ENCODE measurements around the gene DNAJC4.
"Not testable (repeated sequence)": the region's sequence is repeated elsewhere in the genome, so short reads cannot be mapped to it uniquely, and the experiment has no call there.

Gene DNAJC4

GRCh38 chr11:64246621-64246870, 16.2 kb downstream of the DNAJC4 start:
- FAIRE-seq: not testable (repeated sequence)

DNA sequence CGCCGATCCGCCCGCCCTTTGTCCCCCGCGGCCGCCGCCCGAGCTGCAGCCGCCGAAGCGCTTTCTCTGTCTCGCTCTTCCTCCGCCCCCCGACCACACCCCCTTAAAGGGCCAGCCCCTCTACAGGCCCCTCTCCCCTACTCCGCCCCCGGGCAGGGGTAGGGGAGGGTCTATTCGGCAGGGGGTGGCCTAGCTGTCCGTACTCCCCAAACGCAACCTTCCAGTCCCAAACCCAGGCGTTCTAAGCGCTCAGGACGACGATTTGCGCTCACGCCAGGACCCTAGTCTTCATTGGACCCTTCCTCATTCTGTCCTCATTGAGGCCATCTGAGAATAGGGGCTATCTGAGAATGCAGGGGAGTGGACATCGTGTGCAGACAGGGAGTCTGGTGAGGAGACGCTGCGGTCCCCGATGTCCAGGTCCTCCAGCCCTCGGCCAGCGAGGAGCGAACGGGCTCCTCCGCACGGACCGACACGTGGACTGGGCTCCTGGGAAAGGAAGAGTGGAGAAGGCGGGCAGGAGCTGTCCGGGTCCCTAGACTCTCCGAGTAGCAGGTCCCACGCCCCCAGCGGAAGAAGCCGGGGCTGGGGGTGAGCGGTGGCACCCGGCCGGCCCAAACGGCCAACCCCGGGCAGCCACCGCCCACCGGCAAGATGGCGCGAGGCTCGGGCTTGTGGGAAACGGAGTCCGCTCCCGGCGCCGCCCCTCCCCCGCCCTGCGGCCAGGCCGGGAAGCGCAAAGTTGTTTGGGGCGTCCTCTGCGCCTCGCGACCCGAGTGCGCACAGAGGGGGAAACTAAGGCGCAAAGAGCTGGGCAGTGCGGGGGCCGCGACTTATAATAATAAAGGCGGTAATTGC, 16.8 kb downstream of the DNAJC4 start, which contains the start of gene PPP1R14B:
Gene PPP1R14B (minus strand): TSS at position 73 of the 858 bp plus-strand sequence. CDS start 270 bp downstream, outside the sequence.
- no peak for FAIRE-seq

DNA sequence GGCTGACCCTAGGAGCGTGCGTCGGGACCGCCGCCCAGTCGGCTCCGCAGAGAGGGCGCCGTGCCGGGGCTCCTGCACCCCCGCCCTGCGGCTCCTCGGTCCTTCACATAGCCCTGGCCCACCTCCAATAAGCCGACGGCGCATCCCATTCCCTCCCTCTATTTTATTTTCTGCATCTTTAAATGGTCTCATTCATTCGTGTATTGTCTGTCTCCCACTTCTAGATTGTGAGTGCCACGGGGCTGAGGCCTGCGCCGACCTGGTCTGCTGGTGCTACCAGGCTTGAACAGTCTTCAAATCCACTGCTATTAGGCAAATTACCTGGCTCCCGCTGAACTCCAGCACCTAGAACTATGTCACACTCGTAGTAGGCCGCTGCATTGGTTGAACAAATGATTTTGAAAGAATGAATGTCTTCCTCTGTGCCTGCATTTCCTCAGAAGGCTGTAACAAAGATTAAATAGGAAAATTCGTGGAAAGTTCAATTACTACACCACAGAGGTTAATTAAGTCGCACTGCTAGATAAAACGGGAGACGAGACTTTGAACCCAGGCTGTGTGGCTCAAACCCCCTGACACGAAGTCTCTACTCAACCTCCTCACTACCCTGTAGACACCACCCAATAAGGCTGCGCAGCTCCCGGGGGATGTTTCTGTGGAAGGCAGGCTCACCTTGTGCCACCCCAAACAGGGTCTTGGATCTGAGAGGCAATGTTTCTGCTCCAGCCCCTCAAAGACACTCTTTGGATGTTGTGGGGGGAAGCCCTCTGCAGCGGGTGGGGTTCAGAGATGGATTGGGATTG, 17.6 kb downstream of the DNAJC4 start:
- FAIRE-seq: no peak

- no peak for FAIRE-seq
Observed at GRCh38 chr11:64248578-64248977, 18.2 kb downstream of the DNAJC4 start.

- no peak for FAIRE-seq
Observed at GRCh38 chr11:64249038-64249437, 18.7 kb downstream of the DNAJC4 start.

DNA sequence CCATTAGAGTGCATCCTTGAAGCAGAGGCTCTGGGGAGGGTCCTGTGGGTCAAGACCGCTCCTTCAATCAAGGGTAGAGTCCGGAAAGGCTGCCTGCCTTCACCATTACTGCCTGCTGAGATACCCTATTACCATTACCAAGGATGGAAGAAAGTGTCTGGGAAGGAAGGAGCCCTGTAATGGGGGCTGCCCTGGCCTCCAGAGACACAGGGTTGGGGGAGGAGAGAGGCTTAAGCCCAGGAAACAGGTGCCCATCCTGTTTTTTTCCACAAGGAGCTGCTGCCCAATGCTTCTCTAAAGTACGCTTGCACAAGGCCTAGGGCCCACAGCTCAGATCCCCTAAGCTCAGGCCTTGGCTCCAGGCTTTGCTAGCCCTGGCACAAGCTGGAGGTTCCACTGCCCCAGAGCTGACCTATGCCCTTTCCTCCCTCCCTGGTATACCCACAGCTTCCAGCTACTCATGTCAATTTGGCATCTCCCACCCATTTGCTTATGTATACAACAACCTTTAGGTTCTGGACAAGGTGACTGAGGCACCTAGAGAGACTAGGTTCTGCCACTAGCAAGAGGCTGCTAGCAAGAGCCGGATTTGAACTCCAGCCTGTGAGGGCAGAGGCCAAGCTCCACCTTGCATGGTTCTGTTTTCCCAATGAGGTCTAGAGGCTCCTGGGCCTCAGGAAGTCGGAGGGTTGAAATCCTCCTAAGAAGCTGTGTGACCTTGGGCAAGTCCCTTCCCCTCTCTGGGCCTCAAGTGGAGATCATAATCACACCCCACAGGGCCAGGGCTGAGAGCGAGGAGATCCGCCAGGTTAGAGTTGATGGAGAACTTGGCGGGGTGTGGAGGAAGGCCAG, 19.4 kb downstream of the DNAJC4 start:
- FAIRE-seq: no peak

DNA sequence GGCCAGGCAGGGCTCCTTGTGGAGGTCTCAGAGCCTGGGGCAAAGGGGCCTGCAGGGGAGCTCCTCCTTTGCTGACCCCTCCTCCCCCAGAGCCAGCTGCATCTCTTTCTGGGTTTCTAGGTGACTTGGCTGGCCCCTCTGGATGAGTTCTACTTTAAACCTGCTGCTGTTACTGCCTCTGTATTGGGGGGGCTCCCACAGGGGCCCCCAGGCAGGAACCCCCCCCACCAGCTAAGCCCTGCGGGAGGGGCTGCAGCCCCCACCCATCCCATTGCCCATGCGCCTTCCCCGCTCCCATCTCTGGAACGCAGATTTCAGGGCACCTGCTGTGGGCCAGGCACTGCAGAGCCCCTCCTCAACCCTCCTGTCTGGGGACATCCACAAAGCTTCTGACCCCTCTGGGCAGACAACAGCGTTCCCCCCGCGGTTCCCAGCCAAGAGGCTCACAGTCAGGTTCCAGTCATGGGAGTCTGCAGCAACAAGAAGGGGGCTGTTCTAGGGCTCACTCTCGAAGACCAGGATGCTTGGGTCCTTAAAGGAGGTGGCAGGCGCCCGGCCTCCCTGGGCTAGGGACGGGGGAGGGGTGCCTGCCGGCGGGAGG, 20.2 kb downstream of the DNAJC4 start:
- no peak for FAIRE-seq

DNA sequence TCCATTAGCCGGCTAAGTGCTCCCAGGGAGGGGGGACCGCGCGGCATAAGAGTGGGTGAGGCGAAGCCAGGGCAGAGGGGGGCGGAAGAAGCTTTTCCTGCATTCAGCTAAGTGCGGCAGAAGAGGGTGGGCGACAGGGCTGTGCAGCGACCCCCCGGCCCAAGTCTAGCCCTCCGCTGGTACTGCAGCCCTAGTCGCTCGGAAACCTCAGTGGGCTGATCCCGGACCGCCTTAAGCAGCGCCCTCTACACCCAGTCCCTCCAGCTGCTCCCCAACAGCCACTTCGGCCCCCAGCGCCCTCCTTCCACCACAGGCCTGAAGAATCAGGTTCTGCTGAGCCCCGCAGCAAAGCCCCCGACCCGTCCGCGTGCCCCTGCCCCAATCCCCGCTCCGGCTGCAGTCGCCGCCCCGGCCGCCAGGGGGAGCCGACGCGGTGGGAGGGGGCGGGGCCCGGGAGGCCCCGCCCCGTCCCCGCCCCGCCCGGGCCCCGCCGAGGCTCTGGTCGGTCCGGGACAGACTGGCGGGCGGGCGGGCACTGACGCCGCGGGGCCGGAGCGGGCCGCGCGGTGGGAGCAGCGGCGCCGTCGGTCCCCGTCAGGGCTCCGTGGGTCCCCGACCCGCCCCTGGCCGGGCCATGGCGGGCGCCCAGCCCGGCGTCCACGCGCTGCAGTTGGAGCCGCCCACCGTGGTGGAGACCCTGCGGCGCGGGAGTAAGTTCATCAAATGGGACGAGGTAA, 20.8 kb downstream of the DNAJC4 start, which contains the start of gene PLCB3:
Gene PLCB3 (plus strand): TSS at position 515 of the 737 bp plus-strand sequence. CDS start 120 bp downstream, at position 635.
- FAIRE-seq: no peak

- no peak for FAIRE-seq
Observed at GRCh38 chr11:64251753-64252002, 21.3 kb downstream of the DNAJC4 start.

DNA sequence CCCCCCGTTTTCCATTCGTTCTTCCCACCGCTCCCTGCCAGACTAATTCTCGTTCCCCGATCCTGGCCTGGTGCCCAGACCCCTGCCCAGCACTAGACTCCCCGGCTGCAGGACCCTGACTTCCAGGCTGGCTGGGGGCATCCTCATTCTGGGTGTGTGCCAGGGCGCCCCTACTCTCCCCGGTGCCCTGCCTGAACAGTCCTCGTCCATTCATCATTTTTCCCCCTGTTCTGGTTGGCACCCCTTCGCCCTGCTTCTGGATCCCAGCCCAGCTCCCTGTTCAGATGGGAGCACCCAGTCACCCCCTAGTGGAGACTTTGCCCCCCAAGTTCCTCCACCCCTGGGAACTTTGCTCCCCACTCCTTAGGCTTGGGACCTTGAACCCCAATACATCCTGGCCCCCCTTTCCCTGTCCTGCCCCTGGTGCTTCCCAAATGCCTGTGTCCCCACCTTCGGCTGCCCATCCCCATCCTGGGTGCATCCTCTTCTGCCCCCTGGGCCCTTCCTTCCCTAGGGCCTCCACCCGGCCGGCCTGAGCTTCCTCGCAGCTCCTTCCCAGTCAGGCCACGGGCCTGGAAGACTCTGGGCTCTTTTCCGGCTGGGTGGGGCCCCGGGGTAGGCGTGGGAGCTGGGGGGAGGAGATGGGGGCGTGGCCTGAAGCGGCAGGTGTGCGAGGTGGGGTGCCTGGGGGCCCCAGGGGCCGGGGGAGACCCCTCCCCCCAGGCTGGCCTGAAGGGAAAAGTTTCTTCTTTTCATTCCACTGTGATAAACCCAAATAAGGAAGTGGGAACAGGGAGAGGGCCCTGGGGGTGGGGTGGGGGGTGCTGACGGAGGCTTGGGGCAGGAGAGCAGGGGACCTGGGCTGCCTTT, 21.9 kb downstream of the DNAJC4 start:
- FAIRE-seq: no peak

GRCh38 chr11:64253043-64253442, 22.7 kb downstream of the DNAJC4 start:
- FAIRE-seq: no peak

DNA sequence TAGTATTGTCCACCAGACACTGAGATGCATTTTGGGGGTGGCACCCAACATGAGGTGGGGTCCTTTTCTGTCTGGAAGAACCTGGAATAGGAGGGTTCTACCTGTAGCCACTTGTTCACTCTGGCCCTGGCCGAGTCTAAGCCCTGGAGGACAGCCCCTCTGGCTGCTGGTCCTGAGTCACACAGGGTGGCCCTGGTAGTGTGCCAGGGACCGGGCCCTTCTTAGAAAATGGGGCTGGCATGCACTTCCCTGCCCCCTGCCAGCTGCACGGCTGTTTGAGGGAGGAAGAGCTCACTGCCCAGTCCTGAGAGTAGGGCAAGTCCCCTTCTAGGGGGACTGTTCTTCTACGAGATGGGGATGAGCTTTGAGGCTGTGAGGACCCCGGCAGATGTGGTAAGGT, 23.1 kb downstream of the DNAJC4 start:
- FAIRE-seq: no peak

DNA sequence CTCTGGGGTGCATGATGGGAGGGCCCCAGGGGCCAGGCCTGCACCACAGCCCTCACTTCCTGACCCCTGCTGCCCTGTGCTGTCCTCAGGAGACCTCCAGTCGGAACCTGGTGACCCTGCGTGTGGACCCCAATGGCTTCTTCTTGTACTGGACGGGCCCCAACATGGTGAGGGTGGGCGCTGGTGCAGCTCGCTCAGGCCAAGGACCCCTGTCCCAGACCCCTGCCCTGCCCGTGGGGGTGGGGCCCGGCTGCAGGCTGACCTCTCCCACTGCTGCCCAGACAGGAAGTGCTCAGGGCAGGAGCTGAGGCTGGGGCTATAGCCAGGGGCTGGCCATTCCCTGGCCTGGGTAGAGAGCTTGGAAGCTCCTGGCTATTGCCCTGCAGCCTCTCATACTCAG, 24.0 kb downstream of the DNAJC4 start:
- FAIRE-seq: no peak

- FAIRE-seq: no peak
Observed at GRCh38 chr11:64255135-64256128, 25.1 kb downstream of the DNAJC4 start.

DNA sequence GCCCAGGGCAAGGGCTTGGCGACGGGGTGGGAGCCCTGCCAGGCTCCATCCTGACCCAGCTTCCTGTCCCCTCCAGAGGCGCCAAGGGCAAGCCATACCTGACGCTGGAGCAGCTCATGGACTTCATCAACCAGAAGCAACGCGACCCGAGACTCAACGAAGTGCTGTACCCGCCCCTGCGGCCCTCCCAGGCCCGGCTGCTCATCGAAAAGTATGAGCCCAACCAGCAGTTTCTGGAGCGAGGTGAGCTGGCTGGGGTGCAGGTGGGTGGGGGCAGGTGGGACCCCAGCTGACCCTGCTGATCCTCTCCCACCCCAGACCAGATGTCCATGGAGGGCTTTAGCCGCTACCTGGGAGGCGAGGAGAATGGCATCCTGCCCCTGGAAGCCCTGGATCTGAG, 26.0 kb downstream of the DNAJC4 start:
- FAIRE-seq: no peak

- FAIRE-seq: no peak
Observed at GRCh38 chr11:64258356-64258755, 28.0 kb downstream of the DNAJC4 start.

DNA sequence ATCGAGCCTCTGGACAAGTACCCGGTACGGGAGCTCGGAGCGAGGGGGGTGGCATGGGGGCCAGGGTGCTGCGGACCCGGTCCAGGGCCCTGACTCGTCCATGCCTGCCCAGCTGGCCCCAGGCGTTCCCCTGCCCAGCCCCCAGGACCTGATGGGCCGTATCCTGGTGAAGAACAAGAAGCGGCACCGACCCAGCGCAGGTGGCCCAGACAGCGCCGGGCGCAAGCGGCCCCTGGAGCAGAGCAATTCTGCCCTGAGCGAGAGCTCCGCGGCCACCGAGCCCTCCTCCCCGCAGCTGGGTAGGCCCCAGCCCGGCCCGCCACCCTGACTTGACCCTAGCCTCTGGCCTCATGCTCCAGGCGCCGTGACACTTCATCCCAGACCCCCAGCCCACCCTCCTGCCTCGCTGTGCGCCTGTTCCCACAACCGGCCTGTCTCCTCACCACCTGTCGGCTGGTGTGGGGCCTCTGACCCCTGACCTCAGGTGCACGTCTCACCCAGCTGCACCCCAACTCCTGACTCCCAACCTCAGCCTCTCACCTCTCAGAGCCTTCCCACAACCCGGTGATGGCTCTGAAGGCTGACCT, 28.7 kb downstream of the DNAJC4 start:
- FAIRE-seq: no peak

GRCh38 chr11:64259533-64260067, 29.3 kb downstream of the DNAJC4 start:
- no peak for FAIRE-seq

- no peak for FAIRE-seq
Observed at GRCh38 chr11:64260147-64260708, 29.9 kb downstream of the DNAJC4 start.
